KMS-11 (cell line): ENCODE measurements around the gene MARCOL.

Experiments used
- H2AFZ ChIP-seq: fragments of 200-600 bp; sonication (generic); 2 replicates; pipeline ENCODE4 v1.6.1; 2016; ENCODE audit warnings: antibody characterized with exemption, mixed run types, low read depth
- H3K27ac ChIP-seq: fragments of 200-600 bp; sonication (generic); 2 replicates; pipeline ENCODE4 v1.6.1; 2016; ENCODE audit warnings: mild to moderate bottlenecking, mixed run types
- H3K27me3 ChIP-seq: fragments of 200-600 bp; sonication (generic); 2 replicates; pipeline ENCODE4 v1.6.1; 2017; ENCODE audit warnings: mild to moderate bottlenecking, low read depth, mixed run types, moderate library complexity; ENCODE audit not compliant: insufficient read depth
- H3K36me3 ChIP-seq: fragments of 200-600 bp; sonication (generic); 2 replicates; pipeline ENCODE4 v1.6.1; 2017; ENCODE audit warnings: mild to moderate bottlenecking, mixed run types; ENCODE audit not compliant: insufficient read depth
- H3K4me1 ChIP-seq: fragments of 200-600 bp; sonication (generic); 2 replicates; pipeline ENCODE4 v1.6.1; 2016; ENCODE audit warnings: mild to moderate bottlenecking, low read depth, mixed run types; ENCODE audit not compliant: poor library complexity, severe bottlenecking
- H3K4me2 ChIP-seq: fragments of 200-600 bp; sonication (generic); 2 replicates; pipeline ENCODE4 v1.7.0; 2016; ENCODE audit warnings: mild to moderate bottlenecking, mixed run types
- H3K4me3 ChIP-seq: fragments of 200-600 bp; sonication (generic); IDR thresholded peaks from 2 replicates; pipeline ENCODE4 v1.6.1; 2017; ENCODE audit warnings: low read depth, low read length, mixed read lengths; ENCODE audit not compliant: insufficient read depth
- H3K79me2 ChIP-seq: fragments of 200-600 bp; sonication (generic); 2 replicates; pipeline ENCODE4 v1.6.1; 2016; ENCODE audit warnings: low read depth, mixed run types; ENCODE audit not compliant: insufficient read depth
- H3K9ac ChIP-seq: fragments of 200-600 bp; sonication (generic); 2 replicates; pipeline ENCODE4 v1.6.1; 2016; ENCODE audit warnings: mild to moderate bottlenecking, mixed run types
- H4K20me1 ChIP-seq: fragments of 200-600 bp; sonication (generic); 2 replicates; pipeline ENCODE4 v1.6.1; 2016; ENCODE audit warnings: mild to moderate bottlenecking, mixed run types; ENCODE audit not compliant: insufficient read depth
- CTCF ChIP-seq: fragments of 200-600 bp; sonication (generic); conservative IDR thresholded peaks from 2 replicates; pipeline ENCODE4 v1.6.1; 2017; ENCODE audit warnings: low read depth, mild to moderate bottlenecking, antibody characterized with exemption, low read length, moderate library complexity, mixed read lengths

MARCOL gene

GRCh38 chr5:148208226-148208625 lies 30.1 kb upstream of the MARCOL start:
- Histone ChIP-seq H2AFZ (no peak overlapping the region), H4K20me1 (no peaks in the 10 kb centered on the region), H3K36me3 (no peaks in the 10 kb centered on the region), H3K4me1 (no peaks in the 10 kb centered on the region), H3K4me2 (no peak overlapping the region), H3K9ac (no peak overlapping the region), H3K79me2 (no peaks in the 10 kb centered on the region), H3K27ac (no peak overlapping the region), H3K27me3 (no peaks in the 10 kb centered on the region), H3K4me3 (no peak overlapping the region)
- TF ChIP-seq CTCF: no peak

GRCh38 chr5:148209151-148209770 lies 29.1 kb upstream of the MARCOL start:
- Histone ChIP-seq H3K36me3 (no peaks in the 10 kb centered on the region), H2AFZ (no peak overlapping the region), H3K79me2 (no peaks in the 10 kb centered on the region), H3K9ac (no peak overlapping the region), H3K4me1 (no peaks in the 10 kb centered on the region), H3K4me3 (no peak overlapping the region), H3K4me2 (no peak overlapping the region), H3K27me3 (no peaks in the 10 kb centered on the region), H3K27ac (no peak overlapping the region), H4K20me1 (no peaks in the 10 kb centered on the region)
- TF ChIP-seq CTCF: no peak

- no peaks in the 10 kb centered on the region for H3K36me3 ChIP-seq
- no peak overlapping the region for H3K4me3 ChIP-seq
- TF ChIP-seq CTCF: no peak
These were observed 23.6 kb upstream of the MARCOL start for GRCh38 chr5:148214665-148215185.

GRCh38 chr5:148221508-148221907 lies 16.8 kb upstream of the MARCOL start:
- Histone ChIP-seq H2AFZ (no peak overlapping the region), H4K20me1 (no peaks in the 10 kb centered on the region), H3K27ac (no peak overlapping the region), H3K4me2 (no peak overlapping the region), H3K36me3 (no peaks in the 10 kb centered on the region), H3K4me3 (no peak overlapping the region), H3K27me3 (no peaks in the 10 kb centered on the region), H3K4me1 (no peaks in the 10 kb centered on the region), H3K79me2 (no peaks in the 10 kb centered on the region), H3K9ac (no peak overlapping the region)
- no peak for TF ChIP-seq CTCF

More at GRCh38 chr5:148214665-148215185, 23.6 kb upstream of the MARCOL start:
- no peaks in the 10 kb centered on the region for H4K20me1 ChIP-seq
- H3K27ac ChIP-seq: no peak overlapping the region
- no peak overlapping the region for H2AFZ ChIP-seq
- no peaks in the 10 kb centered on the region for H3K79me2 ChIP-seq
- no peak overlapping the region for H3K4me2 ChIP-seq
- no peaks in the 10 kb centered on the region for H3K27me3 ChIP-seq
- H3K9ac ChIP-seq: no peak overlapping the region
- no peaks in the 10 kb centered on the region for H3K4me1 ChIP-seq
